Stimulated activated CD4-positive, alpha-beta T cell treated with anti-CD3 and anti-CD28 coated beads, Interleukin-2, amount 100 ng/mL, for 24 hours (primary cell): ENCODE results near the gene HHIP.

Source experiments
- DNase-seq, 2 donors: peaks; one replicate each; pipeline ENCODE4 v3.0.0-alpha.2; 2020

HHIP gene

GRCh38 chr4:144709793-144710525 is 64.0 kb downstream of the HHIP start:
- no peak for DNase-seq

GRCh38 chr4:144710526-144710912 is 64.6 kb downstream of the HHIP start:
- DNase-seq: no peak

GRCh38 chr4:144711700-144712456 is 65.9 kb downstream of the HHIP start:
- no peak for DNase-seq

GRCh38 chr4:144712775-144713174 is 66.8 kb downstream of the HHIP start:
- DNase-seq: no peak

GRCh38 chr4:144714166-144714565 is 68.2 kb downstream of the HHIP start:
- DNase-seq: no peak

- DNase-seq: no peak
Measured at GRCh38 chr4:144715230-144715629, 69.3 kb downstream of the HHIP start.

- DNase-seq: no peak
Measured at GRCh38 chr4:144716778-144717177, 70.8 kb downstream of the HHIP start.

GRCh38 chr4:144718958-144719512 is 73.1 kb downstream of the HHIP start:
- DNase-seq: no peak

- DNase-seq: no peak
Measured at GRCh38 chr4:144720491-144720890, 74.5 kb downstream of the HHIP start.

- no peak for DNase-seq
Measured at GRCh38 chr4:144721994-144722393, 76.0 kb downstream of the HHIP start.

GRCh38 chr4:144723471-144723870 is 77.5 kb downstream of the HHIP start:
- no peak for DNase-seq

GRCh38 chr4:144729175-144729574 is 83.2 kb downstream of the HHIP start:
- no peak for DNase-seq

GRCh38 chr4:144732584-144733428 is 86.8 kb downstream of the HHIP start:
- DNase-seq: no peak

GRCh38 chr4:144733566-144733965 is 87.6 kb downstream of the HHIP start:
- no peak for DNase-seq

GRCh38 chr4:144734522-144734921 is 88.6 kb downstream of the HHIP start:
- no peak for DNase-seq

- DNase-seq: no peak
Measured at GRCh38 chr4:144738649-144739048, 92.7 kb downstream of the HHIP start.

- no peak for DNase-seq
Measured at GRCh38 chr4:144739511-144740033, 93.6 kb downstream of the HHIP start.

- no peak for DNase-seq
Measured at GRCh38 chr4:144740316-144740715, 94.4 kb downstream of the HHIP start.

GRCh38 chr4:144748814-144749555 is 103.0 kb downstream of the HHIP start:
- DNase-seq: no peak

GRCh38 chr4:144750348-144750747 is 104.4 kb downstream of the HHIP start:
- no peak for DNase-seq

- no peak for DNase-seq
Measured at GRCh38 chr4:144754562-144755410, 108.8 kb downstream of the HHIP start.
